Measurements from ENCODE around the gene SPAG6.

The SPAG6 gene

DNA sequence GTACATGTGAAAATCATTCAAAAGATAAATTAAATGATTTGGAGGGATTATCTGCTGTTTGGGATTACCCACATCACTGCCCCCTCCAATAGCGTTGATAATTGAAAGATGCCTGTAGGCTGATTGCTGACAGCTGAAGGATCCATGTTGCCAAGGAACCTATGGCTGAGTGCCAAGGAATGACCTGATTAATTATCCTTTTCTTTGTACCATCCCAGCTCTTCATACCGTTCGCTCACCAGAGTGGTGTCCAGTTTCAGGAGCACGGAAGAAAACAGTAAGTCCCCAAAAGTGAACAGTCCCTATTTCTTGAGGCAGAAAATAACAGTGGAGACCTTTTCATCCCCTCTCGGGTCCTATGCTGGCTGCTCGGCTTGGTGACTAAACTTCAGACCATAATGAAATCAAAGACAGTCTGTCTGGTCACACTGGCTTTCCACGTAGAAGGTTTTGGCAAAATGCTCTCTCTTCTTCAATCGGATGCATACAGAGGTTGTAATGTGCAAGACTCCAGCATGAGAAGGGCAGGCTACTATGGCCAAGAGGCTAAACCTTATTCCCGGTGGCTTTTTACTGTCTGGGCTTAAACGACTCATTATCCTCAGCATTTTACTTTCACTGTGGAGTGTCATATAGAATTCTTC lies 108.8 kb downstream of the SPAG6 start:
- TF ChIP-seq, protein P1, sequence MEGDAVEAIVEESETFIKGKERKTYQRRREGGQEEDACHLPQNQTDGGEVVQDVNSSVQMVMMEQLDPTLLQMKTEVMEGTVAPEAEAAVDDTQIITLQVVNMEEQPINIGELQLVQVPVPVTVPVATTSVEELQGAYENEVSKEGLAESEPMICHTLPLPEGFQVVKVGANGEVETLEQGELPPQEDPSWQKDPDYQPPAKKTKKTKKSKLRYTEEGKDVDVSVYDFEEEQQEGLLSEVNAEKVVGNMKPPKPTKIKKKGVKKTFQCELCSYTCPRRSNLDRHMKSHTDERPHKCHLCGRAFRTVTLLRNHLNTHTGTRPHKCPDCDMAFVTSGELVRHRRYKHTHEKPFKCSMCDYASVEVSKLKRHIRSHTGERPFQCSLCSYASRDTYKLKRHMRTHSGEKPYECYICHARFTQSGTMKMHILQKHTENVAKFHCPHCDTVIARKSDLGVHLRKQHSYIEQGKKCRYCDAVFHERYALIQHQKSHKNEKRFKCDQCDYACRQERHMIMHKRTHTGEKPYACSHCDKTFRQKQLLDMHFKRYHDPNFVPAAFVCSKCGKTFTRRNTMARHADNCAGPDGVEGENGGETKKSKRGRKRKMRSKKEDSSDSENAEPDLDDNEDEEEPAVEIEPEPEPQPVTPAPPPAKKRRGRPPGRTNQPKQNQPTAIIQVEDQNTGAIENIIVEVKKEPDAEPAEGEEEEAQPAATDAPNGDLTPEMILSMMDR (IDR thresholded peaks at IDR 0.05; ENCODE audit: borderline replicate concordance, insufficient read depth, low read depth, low read length), result no peak
- no peak overlapping the region for H3K4me3 ChIP-seq (ENCODE audit: low read depth, low read length)

DNA sequence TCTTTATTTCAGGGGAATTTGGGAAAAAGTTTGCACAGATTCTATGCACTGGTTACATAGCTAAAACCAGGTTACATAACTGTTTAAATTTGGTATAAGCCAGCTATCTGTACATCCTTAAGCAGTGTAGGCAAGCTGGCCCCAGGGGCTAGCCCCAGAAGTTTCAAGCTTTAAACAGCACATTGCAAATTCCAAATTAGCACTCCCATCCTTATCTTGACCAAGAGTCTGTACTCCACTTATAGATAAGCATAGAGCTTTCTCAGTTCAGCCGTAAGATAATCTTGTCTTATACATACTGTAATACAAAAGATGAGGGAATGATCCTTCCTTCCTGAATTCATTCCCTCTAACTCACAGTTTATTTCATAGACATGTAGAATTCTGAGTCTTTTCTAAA lies 109.3 kb downstream of the SPAG6 start:
- H3K4me3 ChIP-seq (ENCODE audit: low read depth, low read length), result no peak overlapping the region
- TF ChIP-seq, protein P1 (IDR thresholded peaks at IDR 0.05; ENCODE audit: borderline replicate concordance, insufficient read depth, low read depth, low read length), result no peak

DNA sequence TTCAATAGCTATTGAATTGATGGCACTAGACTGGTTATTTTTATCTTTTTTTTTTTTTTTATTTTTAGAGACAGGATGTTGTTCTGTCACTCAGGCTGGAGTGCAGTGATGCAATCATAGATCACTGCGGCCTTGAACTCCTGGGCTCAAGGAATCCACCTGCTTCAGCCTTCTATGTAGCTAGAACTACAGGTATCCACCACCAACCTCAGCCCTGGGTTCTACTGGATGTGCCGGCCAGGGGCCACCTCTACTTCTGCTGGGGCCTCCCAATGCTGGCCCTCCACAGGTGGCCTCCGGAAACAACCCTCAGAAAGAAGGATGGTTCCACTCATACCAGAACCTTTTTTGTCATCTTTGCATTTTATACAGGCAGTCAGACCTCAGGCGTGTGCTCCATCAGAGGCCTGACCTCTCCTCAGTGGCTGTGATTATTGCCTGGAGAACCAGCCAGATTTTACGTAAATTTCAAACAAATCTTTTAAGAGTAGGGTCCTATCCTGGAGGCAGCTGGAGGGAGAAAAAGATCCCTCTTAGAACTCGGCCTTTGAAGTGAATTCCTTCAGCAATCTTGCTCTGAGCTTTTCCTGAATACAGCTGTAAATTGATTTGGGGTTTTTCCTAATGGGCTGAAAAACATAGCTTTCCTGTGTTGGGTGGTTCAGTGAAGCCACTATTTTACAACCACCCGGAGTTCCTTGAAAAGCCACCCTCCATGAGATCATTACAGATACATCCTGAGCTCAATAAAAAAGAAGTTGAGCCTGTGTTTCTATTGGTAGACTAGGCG lies 110.0 kb downstream of the SPAG6 start:
- no peak overlapping the region for H3K4me3 ChIP-seq (ENCODE audit: low read depth, low read length)
- TF ChIP-seq, protein P1 (IDR thresholded peaks at IDR 0.05; ENCODE audit: borderline replicate concordance, insufficient read depth, low read depth, low read length), result no peak

DNA sequence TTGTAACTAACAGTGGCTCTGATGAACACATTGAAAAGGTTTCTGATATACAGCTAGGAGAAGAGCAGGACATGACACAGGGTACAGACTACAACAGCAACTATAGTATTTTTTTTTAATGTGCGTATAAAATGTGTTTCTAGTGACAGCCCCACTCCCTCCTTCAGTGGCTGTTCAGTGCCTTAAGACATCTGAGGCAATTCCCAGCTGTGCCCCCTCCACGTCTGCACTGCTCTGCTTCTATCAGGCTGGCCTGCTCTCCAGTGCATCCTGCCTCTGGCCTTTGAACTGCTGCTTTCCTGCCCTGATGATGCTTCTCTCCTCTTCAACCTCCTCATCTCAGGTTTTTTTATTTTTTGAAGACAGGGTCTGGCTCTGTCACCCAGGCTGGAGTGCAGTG lies 111.2 kb downstream of the SPAG6 start:
- TF ChIP-seq, protein P1 (IDR thresholded peaks at IDR 0.05; ENCODE audit: borderline replicate concordance, insufficient read depth, low read depth, low read length), result no peak
- H3K4me3 ChIP-seq (ENCODE audit: low read depth, low read length), result no peak overlapping the region

DNA sequence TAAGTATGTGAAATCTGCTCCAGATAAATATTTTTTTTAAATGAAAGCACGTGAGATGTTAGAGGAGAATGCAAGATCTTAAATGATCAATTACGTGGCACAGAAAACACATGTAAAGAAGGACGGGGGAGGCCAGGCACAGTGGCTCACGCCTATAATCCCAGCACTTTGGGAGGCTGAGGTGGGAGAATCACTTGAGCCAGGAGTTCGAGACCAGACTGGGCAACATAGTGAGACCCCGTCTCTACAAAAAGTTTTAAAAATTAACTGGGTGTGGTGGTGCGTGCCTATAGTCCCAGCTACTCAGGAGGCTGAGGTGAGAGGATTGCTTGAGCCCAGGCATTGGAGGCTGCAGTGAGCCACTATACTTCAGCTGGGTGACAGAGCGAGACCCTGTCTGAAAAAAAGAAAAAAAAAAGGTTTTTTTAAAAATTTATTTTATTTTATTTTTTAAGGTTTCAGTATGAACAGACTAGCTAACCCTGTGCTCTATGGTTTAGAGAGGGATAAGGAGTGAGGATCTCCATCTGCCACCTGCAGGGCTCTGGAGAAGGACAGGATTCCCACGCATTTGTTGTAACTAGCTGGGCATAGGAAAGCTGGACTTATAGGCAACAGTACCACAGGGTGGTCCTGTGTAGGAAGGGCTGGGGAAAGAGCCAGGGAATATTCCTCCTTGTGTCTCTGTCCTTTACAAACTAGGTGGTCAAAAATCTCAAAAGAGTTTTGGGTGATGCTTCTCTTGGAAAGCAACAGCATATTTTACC lies 113.2 kb downstream of the SPAG6 start:
- TF ChIP-seq, protein P1 (IDR thresholded peaks at IDR 0.05; ENCODE audit: borderline replicate concordance, insufficient read depth, low read depth, low read length), result no peak
- no peak overlapping the region for H3K4me3 ChIP-seq (ENCODE audit: low read depth, low read length)

DNA sequence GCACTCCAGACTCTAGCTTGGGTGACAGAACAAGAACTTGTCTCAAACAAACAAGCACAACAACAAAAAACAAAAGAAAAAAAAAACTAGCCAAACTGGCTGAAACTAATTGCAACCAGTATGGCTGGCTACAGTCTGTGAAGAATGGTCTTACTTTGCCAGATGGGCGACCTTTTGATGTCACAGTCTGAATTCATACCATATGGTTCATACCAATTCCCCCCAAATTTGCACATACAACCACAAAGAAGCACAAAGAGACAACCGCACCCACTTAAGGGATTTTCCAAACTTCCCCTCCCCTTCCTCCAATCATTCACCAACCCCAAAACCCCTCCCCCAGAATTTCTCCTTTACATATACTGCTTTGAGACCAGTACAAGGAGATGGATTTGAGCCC lies 114.2 kb downstream of the SPAG6 start:
- TF ChIP-seq, protein P1 (IDR thresholded peaks at IDR 0.05; ENCODE audit: borderline replicate concordance, insufficient read depth, low read depth, low read length), result no peak

More for the DNA sequence above, 114.2 kb downstream of the SPAG6 start:
- no peak overlapping the region for H3K4me3 ChIP-seq (ENCODE audit: low read depth, low read length)
